ENCODE measurements around the gene FOXE3. TPM values are rescaled to one million over a fixed set of nuclear protein-coding genes. Genes with fewer than 3 reads are reported as not detected.

FOXE3 gene
- total and polyA plus RNA-seq, 9 of the 15 experiments (the other 6 are each of a cell fraction or from before 2014, with no cell fraction given): not detected

- no peak overlapping the region for H3K4me3 ChIP-seq
- ChIA-PET POLR2A (interaction anchor here (1.5 to 1.6 kb wide), 2 partner anchors 11 to 13 kb away, joined by 5 to 7 read pairs; no protein-coding TSS in a partner anchor), CTCF (ENCODE audit: low intra/inter-chr PET ratio) (no interaction called here)
- H3K9me3 ChIP-seq (replicated peaks; ENCODE audit: control insufficient read depth, insufficient read depth, low read depth, low read length): no peaks in the 10 kb centered on the region
- H2AFZ ChIP-seq (ENCODE audit: low read depth, low read length): no peak overlapping the region; the same call in 1 of the 2 replicates
- WGBS (ENCODE audit: insufficient coverage, low coverage, missing lambda C conversion rate): 0% methylated on average over 4 of the region's 4 CpGs
- H4K20me1 ChIP-seq (replicated peaks; ENCODE audit: control insufficient read depth, insufficient read depth, low read length): no peaks in the 10 kb centered on the region
- DNase-seq (ENCODE audit: extremely low read depth in 1 of 4, low spot score in 3 of 4) (no peak), ATAC-seq (no peak; the same call in 2 of the 3 replicates), FAIRE-seq (no peak)
- H3K27ac ChIP-seq (ENCODE audit: extremely low read depth, low read depth, low read length): no peak overlapping the region
- no peak overlapping the region for H3K4me2 ChIP-seq (ENCODE audit: insufficient read depth, low read length)
- no TSS peak for BruUV-seq (replicated peaks)
- no peaks in the 10 kb centered on the region for H3K4me1 ChIP-seq (replicated peaks in 1 of 2; ENCODE audit: control insufficient read depth in 2 of 2, insufficient read depth in 2 of 2, low read length in 2 of 2)
- intact Hi-C loops (cut with micrococcal nuclease): no loop called here
- peaks cover 48 to 67% of the 10 kb centered on the region in 2 experiments for H3K27me3 ChIP-seq (ENCODE audit: control insufficient read depth in 2 of 2, insufficient read depth in 2 of 2, low read length in 2 of 2)
- H3K79me2 ChIP-seq (ENCODE audit: control insufficient read depth, insufficient read depth, low read length): no peaks in the 10 kb centered on the region
- TF ChIP-seq CUX1 (CRISPR knock-in tag; IDR thresholded peaks at IDR 0.05) (no peak), USF2 (CRISPR knock-in tag; IDR thresholded peaks at IDR 0.05) (peak; percentile 30; the same call in 1 of the 2 replicates), USF1 (CRISPR knock-in tag; IDR thresholded peaks at IDR 0.05) (peak; percentile 44; the same call in 1 of the 2 replicates), SPI1 (IDR thresholded peaks at IDR 0.05; ENCODE audit: borderline replicate concordance, low read depth, low read length) (peak; percentile 61), NRF1 (conservative IDR thresholded peaks at IDR 0.05 in 1 of 2, IDR thresholded peaks at IDR 0.05 in 1 of 2) (no peak), YY1 (IDR thresholded peaks at IDR 0.05; ENCODE audit: borderline replicate concordance in 1 of 3, control insufficient read depth in 1 of 3, extremely low read depth in 1 of 3, insufficient read depth in 3 of 3, insufficient read length in 1 of 3, insufficient replicate concordance in 2 of 3, low read depth in 1 of 3, low read length in 2 of 3) (peak in 1 of 3 experiments; percentile 30), TGIF2 (CRISPR knock-in tag; IDR thresholded peaks at IDR 0.05) (no peak), HMGXB4 (CRISPR knock-in tag; IDR thresholded peaks at IDR 0.05) (no peak), NFYB (IDR thresholded peaks at IDR 0.05; ENCODE audit: extremely low read depth, insufficient read length) (no peak)
- no peaks in the 10 kb centered on the region for H3K9me1 ChIP-seq (ENCODE audit: control insufficient read depth, insufficient read depth, low read length)
- in situ Hi-C loops (cut with MboI): no loop called here
- no peaks in the 10 kb centered on the region for H3K36me3 ChIP-seq (ENCODE audit: control insufficient read depth, insufficient read depth, low read length)
- H3K9ac ChIP-seq (ENCODE audit: insufficient read depth in 1 of 2, low read depth in 2 of 2, low read length in 2 of 2): no peak overlapping the region
Observed at GRCh38 chr1:47403321-47403910, 12.7 kb upstream of the FOXE3 start.

Data from K562 (cell line).